Iris pigment epithelial cell (primary cell): ENCODE data around the gene ITPR3.
"Not testable (repeated sequence)": the region's sequence is repeated elsewhere in the genome, so short reads cannot be mapped to it uniquely, and the experiment has no call there.

Experiments used
- DNase-seq: peaks from one replicate; pipeline ENCODE4 v3.0.0-alpha.2; 2011; ENCODE audit warnings: low read depth

Gene ITPR3

DNA sequence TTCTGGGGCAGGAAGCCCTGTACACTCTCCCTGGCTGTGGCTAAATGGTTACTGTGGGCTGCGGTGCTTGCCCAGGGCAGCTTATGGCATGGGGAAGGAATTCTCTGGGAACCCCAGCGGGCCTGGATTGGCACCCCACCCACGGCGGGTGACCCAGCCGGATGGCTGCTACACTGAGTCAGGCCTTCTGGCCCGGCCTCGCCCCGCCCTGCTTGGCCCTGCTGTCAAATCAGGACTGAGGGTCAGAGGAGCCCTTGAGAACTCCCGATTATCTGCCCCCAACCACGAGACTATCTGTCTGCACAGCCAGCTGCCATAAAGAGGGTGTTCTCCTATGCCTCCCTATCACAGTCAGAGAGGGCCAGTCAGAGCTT is 7.3 kb upstream of the ITPR3 start:
- DNase-seq: no peak

DNA sequence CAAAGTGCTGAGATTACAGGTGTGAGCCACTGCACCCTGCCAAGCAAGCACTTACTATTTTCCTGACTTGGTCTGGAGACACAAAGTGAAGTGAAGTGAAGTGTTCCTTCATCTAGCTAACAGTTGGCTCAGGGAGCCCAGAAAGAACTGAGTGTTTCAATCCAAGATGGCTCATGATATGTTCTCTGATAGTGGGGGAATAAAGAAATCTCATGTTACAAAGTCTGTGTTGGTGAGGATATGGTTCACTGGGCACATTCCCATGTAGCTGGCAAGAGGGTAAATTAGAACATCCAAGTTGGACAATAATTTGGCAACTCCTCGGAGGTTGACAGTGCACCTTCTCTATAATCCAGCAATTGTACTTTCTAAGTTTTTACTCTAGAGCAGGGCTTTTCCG is 5.0 kb upstream of the ITPR3 start:
- no peak for DNase-seq

DNA sequence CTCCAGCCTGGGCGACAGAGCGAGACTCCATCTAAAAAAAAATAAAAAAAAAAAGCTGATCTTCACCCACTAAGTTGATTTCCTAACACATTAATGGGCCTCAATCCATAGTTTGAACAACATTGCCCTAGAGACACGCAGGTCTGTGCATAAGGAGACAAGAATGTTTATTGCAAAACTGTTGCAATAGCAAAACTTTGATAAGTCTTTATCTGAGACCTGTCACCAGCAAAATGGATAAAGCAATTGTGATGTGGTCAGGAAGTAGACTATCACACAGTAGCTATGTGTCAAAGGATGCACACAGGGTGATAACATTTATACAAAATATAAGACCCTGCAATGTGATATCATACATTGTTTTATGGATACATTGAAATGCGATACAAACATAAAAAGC is 4.2 kb upstream of the ITPR3 start:
- no peak for DNase-seq

DNA sequence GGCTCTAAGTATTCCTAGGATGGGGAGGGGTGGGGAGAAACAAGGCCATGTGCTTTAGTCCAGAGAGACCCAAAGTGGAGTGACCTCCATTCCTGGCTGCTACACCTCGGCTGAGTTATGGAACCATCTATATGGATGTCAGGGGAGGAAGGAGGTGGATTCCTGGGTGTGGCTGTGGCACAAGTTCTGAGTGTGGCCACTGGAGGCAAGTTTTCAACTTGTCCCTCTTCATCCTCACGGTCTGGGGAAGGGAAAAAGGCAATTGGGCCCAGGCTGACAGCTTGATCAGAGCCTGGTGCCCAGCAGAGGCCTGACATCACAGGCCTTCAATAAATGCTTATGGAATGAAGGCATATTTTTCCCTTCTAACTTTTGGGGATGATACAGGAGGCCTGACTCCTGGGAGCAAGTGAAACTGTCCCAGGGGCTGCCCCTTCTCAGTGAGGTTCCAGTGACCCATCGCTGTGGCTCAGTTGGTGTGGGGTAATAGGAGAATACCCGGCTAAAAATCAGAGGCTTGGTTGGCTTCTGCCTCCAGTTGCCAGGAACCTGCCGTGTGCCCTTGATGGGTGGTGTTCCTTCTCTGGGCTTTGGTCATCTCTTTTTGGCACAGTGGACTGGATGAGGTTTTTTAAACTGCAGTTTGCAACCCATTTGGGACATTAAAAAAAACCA is 1.8 kb upstream of the ITPR3 start:
- DNase-seq: no peak

DNA sequence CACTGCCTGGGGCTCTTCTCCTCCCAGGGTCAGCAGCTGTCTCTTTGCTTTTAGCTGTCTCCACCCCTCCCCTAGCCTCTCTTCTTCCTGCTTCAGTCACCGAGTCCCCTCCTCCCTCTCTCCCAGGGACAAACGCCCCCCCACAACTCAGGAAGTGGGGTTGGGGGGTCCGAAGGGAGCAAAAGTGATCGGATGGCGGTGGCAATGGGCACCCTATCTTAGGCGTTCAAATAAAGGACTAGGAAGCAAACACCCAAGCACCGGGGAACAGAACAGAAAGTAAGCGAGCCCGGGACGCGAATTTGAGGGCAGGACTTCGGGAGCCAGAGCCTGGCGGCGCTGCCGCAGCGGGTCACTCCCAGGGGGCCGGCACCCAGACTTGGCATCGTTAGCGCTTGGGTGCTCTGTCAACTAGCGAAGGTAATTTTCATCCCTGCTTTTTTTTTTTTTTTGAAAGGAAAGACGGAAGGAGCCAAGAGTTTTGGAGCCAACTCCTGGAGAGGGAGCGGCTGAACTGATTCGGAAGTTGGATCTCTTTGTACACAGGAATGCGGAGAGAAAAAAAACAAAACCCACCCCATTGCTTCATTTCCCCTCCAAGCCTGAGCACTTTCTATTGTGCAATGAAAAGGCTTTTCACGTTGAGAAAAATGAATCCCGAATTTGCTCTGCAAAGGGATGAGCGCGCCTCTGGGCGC is 815 bp upstream of the ITPR3 start:
- peak; percentile 71 for DNase-seq

DNA sequence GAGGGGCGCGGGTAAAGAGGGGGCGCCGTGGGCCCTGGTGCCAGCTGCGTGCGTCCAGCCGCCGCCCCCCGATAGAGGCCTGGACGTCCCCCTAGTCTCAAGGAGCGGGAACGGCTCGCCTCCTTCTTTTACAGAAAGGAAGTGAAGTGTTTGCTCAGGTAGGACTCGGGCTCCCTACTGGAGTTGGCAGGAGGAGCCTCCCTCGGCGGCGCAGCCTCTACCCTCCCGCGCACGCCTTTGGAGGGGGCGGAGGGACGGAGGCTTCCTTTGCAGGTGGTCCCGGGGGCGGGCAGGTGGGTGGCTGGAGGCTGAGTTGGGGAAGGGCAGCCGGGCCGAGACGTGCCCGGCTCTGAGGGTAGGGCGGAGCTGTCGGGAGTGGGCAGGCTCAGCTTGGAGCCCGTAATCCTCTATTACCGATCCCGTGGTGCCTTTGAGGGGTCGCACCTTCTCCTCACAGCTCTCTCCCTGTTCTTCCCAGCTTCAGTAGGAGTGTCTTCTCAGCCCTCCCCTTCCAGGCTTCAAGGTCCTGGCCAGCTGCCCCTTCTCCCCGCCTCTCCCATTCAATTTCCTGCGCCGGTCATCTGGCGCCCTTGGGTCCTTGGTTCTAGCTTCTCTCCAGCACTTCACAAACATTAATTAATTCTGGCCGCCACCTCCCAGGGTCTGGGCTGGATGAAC is 728 bp downstream of the ITPR3 start:
- DNase-seq: no peak

DNA sequence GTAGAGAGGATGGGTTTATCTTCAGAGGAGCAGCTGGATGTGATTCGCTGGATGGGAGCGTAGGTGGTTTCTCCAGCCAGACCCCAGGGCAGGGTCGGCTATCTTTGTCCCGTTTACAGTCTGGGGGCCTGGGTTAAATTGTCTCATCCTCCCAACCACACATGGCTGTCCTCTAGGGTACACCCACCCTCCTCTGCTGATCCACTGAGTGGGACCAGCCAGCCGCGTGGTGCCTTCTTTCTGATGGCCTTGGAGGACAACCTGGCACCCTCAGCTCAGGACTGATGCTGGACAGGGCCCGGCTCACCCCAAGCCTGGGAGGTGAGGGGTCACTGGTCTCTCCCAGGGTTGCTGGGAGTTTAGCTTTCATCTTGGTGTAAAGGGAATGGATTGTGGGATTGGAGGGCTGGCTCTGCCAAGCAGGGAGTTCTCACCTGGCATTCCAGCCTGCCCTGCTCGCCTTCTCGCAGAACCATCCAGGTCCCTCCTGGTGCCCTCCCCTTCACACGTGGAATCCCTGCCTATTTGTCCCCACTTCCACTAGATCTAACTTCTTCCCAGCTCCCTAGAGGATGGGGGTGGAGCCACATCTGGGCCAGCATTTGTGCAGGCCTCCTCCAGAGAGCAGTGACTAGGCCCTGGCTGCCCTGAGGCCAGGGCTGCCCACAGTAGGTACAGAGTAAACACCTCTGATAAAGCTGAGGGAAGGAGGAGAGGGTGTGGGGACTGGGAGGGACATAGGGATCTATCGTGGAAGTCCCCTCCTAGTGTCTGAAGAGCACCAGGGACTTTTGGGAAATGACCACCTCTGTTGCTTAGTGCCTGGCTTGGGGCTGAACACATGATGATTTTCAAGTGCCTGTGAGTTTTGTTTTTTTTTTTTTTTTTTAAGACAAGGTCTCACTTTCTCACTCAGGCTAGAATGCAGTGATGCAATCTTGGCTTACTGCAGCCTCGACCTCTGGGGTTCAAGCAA is 1.6 kb downstream of the ITPR3 start:
- peak; percentile 42 for DNase-seq

DNA sequence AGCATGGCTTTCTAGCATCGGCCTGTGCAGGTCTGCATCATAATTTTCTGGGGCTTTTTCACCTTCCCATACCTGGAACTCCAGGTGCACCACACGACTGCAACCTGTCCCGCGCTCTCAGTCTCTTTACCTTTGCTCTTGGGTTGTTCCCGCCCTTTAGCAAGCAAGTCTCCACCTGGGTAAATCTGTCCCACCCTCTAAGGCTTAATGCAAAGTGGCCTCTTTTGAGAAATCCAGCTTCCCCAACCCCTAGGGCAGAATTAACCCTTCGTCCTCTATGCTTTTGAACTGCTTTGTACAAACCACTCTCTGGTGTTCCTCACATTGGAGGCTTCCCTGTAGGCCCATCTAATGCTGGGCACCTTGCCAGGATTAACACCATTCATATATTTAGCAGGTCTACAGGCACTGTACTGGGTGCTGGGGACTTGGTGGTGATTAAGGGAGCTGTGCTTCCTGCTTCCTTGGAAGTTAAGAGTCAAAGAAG is 2.8 kb downstream of the ITPR3 start:
- no peak for DNase-seq

DNA sequence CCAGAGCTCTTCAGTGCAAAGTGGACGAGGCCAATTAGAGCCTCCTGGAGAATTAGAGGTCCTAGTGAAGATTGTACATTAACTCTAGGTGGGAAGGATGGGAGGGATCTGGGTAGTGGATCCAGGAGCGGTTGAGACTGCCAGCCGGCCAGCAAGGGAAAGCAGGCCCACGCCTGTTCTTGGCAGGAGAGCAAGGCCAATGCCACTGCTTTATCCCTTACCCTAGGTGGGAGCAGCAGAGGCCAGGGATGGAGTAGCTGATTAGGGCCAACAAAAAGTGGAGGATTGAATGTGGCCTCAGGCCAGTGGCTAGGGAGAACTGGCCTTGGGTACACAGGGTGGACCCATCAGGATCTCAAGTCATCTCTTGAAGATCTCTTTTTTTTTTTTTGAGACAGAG is 3.7 kb downstream of the ITPR3 start:
- DNase-seq: no peak

DNA sequence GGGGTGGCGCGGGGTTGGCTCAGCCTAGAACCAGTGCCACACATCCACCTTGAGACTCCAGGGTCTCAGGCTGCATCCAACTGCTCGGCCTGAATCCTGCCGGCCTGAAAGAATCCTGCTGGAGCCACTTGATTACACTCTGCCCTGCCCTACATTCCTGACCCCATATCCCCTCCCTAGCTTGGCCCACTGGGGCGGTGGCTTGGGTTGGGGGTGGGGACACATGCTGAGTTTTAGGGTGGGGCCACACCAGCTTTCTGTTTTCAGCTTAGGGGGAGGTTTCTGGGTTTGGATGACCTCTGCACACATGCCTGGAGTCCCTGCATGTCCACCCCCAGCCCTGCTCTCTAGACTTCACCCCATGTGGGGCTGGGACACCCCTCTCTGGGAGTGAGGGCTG is 6.8 kb downstream of the ITPR3 start:
- no peak for DNase-seq

DNA sequence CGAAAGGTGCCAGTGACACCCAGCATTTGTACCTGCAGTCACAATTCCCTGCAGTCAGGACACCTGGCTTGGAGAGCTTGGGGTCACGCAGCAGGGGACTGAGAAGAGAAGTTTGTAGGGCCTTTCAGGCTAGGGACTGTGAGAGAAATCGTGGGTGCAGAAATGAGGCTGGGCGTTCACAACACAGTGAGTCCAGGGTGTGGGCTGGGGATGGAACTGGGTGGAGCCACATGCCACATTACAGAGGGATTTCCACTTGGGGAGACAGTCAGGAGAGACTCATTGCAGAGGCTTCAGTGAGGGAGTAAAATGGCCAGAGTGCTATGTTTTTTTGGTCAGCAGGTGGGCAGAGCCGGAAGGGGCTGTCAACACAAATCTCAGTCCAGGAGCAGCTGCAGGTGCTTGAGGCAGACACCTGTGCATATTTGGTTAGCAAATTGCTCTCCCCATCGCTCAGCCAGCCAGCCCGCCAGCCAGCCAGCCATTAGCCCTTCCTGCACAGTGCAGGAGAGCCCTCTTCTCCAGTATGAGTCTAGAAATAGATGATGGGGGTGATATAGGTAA is 7.4 kb downstream of the ITPR3 start:
- DNase-seq: no peak

DNA sequence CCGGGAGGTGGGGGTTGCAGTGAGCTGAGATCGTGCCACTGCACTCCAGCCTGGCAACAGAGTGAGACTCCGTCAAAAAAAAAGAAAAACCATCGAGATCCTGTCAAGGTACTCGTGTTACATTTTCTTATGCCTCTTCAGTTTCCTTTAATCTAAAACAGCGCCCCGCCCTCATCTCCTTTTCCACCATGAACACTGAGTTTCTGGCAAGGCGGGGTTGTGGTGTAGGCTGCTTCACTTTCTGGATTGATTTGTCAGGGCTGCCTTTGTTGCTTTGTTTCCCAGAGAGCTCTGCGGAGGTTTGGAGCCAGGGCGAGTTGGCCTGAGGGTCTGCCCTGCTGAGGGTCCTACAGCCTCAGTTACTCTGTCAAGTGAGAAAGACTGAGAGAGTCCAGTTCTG is 8.9 kb downstream of the ITPR3 start:
- DNase-seq: no peak

DNA sequence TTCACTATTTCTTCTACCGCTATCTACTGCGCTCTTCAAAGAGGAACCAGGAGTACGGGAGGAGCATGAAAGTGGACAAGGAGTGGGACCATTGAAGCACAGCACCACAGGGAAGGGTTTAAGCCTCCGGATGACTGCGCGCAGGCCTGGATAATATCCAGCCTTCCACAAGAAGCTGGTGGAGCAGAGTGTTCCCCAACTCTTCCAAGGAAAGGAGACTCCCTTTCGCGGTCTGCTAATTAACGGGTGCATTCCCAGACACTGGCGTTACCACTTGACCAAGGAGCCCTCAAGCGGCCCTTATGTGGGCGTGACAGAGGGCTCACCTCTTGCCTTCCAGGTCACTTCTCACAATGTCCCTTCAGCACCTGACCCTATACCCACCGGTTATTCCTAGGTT is 10.4 kb downstream of the ITPR3 start:
- not testable (repeated sequence) for DNase-seq

DNA sequence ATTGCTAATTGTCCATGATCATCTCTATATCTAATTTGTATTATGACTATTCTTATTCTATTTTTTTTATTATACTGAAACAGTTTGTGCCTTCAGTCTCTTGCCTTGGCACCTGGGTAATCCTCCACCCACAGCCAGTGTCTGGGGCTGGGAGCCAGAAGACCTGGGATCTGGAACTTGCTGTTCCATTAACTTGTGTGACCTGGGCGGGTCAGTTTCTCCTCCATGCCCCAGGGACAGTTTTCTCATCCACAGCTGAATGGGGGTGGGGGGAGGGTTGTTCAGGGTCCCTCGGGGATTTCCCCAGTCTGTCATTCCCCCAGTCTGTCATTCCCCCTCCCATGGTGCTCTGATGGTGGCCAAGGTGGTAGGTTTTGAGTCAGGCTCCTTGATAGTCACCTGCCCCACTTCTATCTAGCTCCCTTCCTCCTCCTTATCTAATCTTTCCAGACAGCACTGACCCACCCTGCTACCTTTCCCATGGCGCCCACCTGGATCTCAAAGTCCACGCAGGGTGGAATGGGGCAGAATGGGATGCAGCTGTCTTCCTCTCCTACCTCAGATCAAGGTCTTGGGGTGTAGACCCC is 10.9 kb downstream of the ITPR3 start:
- no peak for DNase-seq

DNA sequence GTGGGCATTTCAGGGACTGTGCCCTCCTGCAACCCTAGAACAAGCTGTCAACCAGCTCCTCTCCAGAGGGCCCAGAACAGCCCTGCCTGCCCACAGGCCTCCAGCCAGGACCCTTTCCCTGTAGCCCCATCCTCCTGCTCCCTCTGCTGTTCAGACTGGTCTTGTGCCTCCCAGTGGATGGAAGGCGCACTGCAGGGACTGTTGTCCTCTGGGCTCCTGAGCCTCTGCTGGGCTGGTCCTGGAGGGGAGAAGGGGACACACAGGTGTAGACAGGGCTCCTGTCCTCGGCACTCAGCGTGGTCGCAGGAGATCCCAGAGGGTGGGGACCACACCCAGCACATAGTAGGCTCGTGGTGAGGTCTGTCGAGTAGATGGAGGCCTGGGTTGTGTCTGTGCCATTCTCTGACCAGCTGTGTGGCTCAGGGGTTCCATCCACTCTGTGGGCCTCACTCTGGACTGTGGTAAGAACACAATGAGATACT is 11.5 kb downstream of the ITPR3 start:
- DNase-seq: peak; percentile 49

DNA sequence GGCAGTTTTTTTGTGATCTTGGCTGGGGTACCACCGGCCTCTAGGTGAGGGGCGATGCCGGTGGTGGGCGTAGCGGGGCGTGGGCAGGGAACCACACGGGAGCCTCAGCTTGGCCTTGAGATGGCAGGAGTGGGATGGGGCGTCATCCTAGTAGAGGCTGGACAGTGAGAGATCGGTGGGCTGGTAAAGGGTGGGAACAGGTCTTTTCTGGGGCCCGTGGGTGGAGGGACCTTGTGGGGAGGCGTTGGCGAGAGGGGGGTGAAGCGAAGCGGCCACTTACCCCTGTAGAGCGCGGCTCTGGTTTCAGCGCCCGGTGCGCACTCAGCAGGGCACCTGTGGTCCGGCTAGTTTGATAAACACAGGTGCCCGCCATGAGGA is 12.0 kb downstream of the ITPR3 start:
- no peak for DNase-seq

DNA sequence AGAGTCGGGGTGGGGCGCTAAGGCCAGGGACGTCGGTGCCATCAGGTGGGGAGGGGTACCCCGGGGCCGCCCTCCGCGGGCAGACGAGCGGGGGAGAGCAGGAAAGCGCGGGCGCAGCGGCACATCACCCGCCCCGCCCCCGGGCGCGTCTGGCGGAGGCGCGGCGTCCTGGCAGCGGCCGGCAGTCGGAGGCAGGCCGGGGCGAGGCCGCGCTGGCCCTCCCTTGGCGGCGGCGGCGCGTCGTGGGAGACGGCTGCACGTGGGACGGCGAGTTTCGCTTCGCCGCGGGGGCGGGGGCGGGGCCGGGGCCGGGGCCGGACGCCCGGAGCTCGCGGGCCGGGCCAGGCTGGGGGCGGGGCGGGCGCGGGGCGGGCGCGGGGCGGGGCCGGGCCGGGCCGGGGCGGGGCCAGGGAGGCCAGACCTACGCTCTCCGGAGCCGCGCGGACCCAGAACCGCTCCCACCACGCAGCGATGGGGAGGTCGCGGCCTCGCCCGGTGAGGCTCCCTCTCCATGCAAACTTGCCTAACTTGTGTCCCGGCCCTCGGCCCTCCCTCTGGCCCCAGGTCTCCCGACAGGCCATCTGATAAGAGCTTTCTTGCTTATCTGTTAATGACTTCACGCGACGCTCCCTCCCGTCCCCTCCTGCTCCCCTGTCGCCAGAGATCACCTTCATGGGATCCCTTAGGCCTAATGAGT is 12.5 kb downstream of the ITPR3 start:
- DNase-seq: peak; percentile 54

DNA sequence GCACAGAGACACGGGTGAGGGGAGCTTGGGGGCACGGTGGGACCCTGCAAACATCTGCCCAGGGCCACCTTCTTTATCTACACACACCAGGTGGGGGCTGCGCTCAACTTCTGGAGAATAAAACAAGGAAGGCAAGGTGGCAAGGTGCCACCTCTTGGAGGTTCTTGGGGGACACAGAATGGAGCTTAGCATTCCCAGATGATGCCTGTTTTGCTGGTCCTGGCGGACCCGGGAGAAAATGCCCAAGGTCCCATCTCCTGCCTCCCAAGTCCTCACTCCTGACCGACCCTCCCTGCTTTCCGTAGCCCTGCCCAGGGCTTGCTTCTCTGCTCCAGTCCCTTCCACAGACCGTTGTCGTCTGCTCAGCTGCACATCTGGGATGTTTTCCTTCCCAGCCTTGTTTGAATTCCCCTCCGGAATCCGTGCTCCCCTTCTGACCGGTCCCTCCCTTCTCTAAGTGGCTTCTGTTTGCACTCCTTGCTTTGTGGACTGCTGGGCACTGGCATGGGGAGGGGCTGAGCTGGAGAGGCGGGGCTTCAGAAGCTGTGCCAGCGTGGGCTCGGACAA is 13.1 kb downstream of the ITPR3 start:
- DNase-seq: no peak

DNA sequence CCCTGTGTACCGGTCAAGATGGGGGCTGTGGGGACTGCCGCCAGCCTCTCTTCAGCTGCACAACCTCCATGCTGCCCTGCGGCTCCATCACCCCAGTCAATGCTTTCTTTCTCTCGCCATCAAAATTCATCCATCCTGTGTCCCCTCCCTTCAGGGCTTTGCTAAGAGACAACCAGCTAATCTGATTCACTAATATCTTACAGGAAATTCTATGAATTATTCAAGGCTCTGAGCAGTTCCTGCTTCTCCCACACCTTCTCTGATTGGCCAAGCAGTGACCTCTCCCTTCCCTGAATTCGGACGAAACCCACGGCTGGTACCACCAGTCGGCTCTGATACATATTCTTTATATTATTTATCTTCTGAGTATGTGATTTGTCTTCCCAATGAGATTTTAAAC is 13.8 kb downstream of the ITPR3 start:
- DNase-seq: no peak

DNA sequence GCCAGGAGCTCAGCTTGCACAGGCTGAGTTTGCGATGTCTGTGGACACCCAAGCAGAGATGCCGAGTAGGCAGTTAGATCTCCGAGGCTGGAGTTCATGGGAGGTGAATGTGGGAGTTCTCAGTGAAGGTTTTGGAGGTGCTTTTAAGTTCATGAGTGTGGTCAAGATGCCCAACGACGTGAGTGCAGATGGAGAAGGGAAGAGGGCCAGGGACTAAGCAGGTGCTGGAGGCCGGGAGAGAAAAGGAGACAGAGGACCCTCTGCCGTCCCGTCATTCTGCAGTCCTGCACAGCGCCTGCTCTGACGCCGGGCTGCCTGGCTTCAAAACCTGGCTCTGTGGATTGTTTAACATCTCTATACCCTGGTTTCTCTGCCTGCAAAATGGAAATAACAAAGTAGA is 15.5 kb downstream of the ITPR3 start:
- no peak for DNase-seq
